ENCODE data around the gene FAM193B.

GRCh38 chr5:177495243-177496060 lies 58.9 kb downstream of the FAM193B start:
- peak; percentile 12; the same call in 1 of the 2 replicates for TF ChIP-seq CTCF (IDR thresholded peaks at IDR 0.05)
- TF ChIP-seq SIN3A (IDR thresholded peaks at IDR 0.05; ENCODE audit: borderline replicate concordance, low read depth, low read length) = no peak
- no peak for TF ChIP-seq EP300 (IDR thresholded peaks at IDR 0.05; ENCODE audit: borderline replicate concordance in 1 of 2, low read depth in 1 of 2, low read length in 1 of 2)
- TF ChIP-seq MXI1 (IDR thresholded peaks at IDR 0.05; ENCODE audit: low read depth, low read length) = no peak
- no peak for TF ChIP-seq ZBTB33 (IDR thresholded peaks at IDR 0.05; ENCODE audit: borderline replicate concordance, low read depth)
- TF ChIP-seq SMC3 (IDR thresholded peaks at IDR 0.05; ENCODE audit: low read depth, low read length) = no peak
